DMS153 (cell line): ENCODE results near the gene IFIT1B.
"Not testable (repeated sequence)": the region's sequence is repeated elsewhere in the genome, so short reads cannot be mapped to it uniquely, and the experiment has no call there.

Experiments
- DNase-seq: peaks from one replicate; lab custom pipeline; 2025; lab: John Stamatoyannopoulos, UW

IFIT1B gene

DNA sequence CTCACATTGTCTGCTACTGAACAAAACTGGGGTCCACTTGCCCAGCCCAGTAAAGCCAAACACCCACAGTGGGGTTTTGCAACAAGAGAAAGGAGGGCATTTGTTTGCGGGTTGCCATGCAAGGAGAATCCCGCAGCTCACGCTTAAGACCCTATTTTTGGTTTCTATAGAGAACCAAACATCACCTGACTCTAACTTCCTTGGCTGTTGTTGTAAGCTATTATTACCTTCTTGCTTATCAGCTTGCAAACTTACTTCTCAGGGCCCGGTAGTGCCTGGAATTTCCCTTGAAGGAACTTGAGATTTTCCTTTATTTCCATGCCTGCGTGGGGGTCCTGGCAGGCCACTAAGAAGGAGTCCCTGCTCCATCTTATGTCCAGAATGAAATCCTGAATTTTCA is 29.4 kb upstream of the IFIT1B start:
- DNase-seq = no peak

DNA sequence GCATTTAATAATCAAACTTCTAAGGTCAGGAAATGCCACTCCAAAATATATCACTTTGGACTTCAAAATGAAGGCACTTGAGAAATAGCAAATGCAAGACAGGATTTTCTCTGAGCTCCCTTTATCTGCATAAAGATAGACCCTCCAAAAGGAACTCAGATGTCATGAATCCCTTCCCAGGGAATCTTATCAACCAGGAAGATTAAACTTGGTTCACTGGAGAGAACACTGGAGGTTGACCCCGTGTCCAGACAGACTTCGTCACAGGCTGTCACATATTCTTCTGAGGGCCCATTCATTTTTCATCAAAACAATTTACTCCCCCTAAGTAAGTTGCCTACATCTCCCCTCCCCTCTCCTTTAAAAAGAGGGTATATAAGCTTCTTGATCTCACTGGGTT is 28.9 kb upstream of the IFIT1B start:
- no peak for DNase-seq

DNA sequence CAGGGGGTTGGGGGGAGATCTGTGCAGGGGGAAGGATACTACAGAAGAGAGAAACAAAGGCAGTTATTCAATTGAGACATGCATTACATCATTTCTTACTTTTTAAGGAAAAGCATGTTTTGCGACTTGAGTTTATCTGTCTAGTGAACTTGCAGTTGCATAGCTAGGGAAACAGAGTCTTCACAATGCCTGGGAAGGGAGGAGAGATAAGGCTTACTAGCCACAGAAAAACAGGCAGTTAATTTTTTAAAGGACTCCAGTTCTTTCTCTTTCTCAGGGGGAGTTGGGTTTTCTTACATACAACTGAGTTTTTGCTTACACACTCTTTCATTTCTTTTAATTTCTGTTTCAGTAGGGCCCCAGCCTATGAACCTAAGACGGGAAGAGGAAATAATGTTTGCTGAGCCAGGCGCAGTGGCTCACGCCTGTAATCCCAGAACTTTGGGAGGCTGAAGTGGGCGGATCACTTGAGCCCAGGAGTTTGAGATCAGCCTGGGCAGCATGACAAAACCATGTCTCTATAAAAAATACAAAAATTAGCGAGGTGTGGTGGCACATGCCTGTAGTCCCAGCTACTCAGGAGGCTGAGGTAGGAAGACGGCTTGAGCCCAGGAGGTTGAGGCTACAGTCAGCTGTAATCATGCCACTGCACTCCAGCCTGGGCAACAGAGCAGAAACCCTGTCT is 27.1 kb upstream of the IFIT1B start:
- DNase-seq = not testable (repeated sequence)

DNA sequence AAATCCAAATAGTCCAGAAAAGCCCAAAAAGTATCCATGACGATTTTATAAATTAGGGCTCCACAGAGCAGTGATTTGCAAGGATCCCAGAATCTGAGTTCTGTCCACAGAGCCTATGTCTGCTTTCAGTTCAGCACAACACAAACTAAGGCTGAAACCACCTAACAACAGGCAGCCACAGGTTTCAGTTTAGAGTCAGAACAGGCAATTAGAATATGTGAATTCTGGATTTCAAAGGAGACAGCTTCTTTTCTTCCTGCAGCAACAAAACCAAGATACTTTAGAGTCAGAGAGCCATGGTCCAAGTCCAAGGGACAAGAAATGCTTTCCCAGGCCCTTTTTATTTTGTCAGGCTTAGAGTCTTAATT is 26.5 kb upstream of the IFIT1B start:
- no peak for DNase-seq

DNA sequence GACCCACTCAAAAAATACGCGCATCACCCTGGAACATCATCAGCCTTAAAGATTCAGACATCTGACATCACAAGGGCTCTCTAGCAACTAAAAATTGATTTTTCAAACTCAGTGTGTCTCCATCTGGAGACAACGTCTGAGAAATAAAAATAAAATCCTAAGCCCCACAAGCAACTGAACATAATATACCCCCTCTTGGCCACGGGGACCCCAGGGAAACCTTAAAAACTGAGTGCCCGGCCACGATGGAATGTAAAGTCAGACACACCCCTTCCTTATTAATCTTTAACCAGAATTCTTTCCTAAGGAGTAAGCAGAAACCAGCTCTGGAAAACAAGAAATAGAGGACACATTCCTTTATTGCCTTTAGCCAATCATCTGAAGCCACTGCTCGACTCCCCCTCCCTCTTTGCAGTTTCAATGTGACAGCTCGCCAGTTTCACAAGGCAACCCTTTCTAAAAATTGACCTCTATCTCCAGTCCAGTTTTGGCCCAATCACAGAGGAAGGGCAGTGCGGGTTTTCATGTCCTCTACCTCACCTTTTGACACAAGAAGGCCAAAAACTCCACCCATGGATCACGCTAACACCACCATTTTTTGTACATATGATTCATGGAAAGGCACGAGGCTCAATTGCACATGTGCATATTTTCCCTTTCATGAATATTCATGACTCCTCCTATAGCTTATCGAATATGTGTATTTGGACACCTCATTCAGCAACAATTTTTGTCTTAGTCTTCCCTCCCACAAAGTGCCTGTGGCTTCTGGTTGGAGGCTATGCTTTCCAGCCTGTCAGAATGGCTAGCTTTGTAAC is 25.9 kb upstream of the IFIT1B start:
- DNase-seq = no peak

DNA sequence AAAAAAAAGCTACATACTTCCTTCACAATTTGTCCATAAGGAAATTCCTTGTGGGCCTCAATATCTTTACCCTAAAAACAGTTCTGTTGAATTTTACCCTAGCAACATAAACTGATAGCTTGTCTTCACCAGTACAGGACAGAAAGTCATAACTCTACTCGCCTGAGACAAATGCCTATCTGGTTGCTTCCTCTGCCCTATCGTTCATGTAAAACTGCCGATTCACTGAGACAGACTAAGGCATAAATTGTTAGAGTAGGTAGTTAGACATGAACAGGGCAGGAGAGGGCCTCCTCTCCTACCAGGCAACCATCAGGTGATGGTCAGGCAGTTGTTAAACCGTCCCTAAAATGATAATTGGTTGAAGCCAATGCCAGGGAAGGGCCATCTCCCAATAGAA is 25.1 kb upstream of the IFIT1B start:
- DNase-seq = no peak

DNA sequence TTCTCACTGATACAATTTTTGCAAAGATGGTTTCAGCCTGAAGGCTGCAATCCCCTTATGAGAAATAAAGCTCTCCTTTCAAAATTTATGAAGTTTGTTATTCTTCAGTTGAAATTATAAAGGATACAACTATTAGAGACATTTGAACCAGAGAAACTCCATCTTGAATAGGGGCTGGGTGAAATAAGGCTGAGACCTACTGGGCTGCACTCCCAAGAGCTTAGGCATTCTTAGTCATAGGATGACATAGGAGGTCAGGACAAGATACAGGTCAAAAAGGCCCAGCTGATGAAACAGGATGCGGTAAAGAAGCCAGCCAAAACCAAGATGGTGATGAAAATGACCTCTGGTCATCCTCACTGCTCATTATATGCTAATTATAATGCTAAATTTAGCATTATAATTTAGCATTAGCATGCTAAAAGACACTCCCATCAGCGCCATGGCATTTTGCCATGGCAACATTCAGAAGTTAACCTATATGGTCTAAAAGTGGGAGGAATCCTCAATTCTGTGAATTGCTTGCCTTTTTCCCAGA is 22.4 kb upstream of the IFIT1B start:
- no peak for DNase-seq

DNA sequence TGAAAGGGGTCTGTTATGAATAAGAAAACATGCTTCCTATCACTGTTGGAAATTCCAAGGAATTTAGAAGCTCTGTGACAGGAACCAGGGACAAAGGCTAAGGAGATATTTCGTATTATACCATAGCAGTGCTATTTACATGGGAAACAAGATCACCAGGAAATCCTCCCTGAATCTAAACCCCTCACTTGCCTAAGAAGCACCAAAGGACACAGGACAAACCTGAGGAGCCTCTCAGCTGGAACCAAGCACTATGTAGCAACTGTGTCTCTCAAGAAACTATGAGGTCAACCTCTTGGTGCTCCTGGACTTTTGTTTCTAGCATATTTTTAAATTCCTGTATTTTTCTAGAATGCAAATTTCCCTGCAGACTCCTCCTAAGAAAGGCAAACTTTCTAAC is 20.8 kb upstream of the IFIT1B start:
- no peak for DNase-seq

DNA sequence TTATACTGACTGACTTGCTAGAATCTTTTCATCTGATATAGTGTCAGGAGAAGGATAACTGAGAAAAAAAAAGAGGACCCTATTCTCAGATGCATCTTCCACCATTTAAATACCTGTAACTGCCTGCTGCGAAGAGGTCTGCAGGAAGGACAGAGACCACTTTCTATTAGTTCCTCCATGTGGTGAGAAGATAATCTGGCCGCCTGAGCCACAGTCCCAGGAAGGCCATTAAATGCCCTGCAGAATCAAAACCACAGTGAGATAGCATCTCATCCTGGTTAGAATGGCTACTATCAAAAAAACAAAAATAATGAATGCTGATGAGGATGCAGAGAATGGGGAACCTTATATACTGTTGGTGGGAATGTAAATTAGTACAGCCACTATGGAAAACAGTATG is 19.9 kb upstream of the IFIT1B start:
- no peak for DNase-seq

DNA sequence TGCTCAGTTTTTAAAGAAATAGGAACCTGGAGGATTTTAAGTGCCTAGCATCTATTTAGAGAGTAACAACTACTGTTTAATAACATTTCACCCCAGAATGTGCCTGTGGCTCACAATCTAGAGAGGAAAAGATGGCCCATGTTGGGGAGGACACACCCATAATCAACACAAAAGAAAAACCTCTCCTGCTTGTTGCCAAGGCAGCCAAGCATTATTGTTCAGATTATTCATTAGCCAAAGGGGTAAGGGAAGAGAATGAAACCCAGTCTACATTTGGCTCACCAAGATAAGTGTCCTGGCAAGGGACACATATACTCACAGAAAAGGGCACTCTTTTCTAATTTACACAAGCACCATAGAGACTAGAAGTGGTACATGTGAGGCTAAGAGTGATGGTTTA is 17.7 kb upstream of the IFIT1B start:
- peak; percentile 16 for DNase-seq

DNA sequence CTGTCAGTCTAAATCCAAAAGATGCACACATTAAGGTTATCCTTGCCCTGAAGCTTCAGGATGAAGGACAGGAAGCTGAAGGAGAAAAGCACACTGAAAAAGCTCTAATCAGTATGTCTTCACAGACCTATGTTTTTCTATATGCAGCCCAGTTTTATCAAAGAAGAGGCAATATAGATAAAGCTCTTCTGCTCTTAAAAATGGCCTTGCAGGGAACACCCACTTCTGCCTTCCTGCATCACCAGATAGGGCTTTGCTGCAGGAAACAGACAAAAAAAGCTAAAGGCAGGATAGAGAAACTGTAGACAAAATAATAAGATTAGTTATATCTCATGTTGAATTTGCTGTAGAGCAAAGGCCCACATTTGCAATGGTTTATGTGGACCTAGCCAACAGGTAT is 14.9 kb upstream of the IFIT1B start:
- no peak for DNase-seq

DNA sequence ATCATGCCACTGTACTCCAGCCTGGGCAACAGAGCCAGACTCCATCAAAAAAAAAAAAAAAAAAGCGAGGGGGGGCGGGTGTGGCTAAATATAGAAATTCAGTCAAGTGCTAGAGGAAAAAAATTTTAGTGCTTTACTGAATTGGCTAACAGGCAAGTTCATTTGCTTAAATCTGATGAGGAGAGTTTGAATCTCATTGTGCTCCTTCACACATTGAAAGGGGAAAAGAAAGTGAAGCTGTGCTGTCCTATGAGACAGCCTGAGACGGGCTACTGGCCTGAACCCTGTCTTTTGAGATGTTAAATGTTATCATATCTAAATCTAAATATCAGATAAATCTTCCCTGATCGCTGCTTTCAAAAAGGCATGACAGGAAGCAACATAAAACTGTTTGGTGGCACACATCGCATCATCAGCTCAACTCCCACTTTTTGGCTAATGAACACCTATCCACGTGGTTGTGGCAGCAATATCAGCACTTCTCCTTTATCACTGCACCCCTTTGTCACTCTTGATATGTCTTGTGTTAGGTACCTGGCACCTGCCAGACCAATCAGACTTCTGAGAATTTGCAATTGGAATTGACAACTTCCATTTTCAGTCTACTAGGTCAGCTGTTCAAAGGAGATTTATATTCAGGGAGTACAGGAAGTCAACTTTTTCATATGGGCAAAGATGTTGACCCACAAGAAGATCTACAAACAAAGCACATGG is 14.0 kb upstream of the IFIT1B start:
- no peak for DNase-seq

DNA sequence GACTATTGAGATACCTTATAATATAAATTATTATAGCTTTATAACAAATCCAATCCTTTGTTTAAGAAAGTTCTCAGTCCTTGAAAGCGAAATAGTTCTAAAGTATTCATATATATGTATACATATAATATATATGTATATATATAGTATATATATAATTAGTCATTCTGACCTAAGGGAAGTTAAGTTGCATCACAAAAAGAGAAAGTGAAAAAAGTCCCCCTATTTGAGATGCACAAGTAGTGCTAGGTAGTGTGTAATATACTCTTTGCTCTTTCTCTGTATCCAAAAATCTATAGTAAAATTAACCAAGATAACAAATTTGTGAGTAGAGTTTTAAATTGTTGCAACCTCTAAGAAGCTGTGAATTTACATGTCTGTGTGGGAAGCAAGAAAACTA is 13.3 kb upstream of the IFIT1B start:
- DNase-seq = no peak

DNA sequence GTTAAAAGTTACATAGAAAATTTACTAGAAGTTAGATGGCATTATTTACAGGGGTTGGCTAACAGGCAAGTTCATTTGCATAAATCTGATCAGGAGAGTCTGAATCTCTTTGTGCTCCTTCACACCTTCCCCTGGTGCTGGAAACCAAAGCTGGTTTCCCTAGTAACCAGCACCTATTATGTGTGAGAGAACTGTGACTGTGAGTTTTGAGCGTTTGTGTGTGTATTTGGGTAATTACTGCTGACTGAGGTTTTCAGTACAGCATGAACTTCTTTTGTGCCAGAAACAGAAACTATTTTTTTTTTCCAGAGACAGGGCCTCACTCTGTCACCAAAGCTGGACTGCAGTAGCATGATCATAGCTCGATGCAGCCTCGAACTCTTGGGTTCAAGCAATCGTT is 10.3 kb upstream of the IFIT1B start:
- DNase-seq = no peak

DNA sequence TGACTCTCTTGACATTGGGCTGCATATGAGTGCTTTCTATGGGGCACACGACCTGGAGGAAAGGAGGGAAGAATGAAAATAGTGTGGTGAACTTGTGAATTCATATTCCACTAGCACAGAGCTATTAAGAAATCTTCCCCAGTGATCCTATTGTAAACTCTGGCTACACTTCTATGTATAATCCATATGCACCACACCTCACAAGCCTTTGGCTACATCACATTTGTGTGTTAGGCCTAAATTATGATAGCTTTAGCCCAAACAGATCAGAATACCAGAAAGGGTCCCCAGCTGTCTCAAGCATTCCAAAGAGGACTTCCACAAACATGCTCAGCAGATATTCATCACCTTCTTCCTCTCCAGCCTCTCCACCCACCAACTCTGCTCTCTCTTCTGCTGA is 9.7 kb upstream of the IFIT1B start:
- DNase-seq = no peak

DNA sequence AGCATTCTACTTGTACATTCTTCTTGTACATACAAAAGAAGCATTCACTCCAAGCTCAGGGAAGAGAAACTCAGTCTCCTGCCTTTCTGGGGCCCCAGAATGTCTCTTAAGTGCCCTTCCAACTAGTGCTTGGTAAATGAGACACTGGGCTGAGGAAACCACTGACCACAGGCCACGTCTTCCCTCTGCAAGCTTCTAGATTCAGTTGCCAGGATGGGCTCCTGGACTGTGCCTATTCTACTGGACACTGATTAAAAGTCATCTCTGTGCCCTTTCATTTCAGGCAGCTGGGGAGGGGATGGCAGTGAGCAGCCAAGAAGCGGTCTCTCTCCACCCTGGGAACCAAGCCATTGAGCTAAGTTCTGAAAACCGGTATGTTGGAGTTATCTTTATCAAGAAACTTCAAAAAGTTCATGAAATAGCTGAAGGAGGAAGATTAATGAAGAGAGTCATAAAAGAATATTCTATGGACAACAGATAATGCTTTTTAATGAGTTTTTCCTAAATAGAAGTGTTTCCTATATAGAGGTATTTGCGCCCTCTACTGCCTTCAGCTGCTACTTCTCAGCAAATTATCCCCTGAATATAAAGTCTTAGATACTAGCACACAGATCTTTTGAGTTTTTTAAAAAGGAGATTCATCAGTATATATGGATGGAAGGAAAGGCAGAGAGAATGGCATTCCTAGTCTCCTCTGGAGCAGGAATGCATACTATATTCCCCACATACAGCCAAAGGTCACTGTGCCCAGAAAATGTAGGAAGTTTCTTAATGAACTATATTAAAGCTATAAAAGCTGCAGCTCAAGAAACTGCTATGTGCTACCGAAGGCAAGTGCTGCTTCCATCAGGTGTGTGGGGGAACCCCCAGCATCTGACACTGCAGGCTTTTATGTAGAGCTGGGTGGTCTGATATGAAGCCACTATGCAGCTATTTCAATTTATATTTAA is 8.4 kb upstream of the IFIT1B start:
- no peak for DNase-seq

DNA sequence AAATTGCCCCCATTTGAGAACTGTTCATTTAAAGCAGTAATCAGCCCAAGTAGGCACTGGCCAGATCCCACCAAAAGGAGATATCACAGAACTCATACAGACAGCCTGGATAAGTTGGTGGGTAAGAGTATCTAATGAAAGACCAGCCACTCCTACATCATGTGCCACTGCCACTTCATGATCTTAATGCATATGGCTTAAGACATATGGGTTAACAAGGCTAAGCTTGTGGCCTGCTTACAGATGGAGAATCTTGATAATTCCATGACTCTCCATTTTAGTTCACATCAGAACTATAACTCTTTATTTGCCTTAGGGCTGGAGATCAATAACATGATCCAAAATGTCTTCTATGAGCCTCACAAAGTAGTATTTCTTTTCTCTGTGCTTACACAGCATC is 6.8 kb upstream of the IFIT1B start:
- DNase-seq = no peak

DNA sequence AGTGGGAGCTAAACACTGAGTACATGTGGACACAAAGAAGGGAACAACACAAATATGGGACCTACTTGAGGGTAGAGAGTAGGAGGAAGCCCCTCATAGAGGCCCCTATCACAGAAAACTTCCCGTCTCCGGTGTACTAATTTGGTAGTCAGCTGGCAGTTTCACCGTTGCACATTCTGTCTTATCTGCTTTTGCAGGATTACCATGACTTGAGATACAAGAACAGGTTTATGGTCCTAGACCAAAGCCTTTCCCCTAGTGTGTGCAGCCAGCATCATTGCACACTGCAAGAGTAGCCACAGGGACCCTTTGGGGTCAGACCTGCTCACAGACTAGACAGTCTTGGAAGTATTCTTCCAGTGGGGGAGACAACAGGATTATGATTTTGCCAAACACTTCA is 5.9 kb upstream of the IFIT1B start:
- no peak for DNase-seq

DNA sequence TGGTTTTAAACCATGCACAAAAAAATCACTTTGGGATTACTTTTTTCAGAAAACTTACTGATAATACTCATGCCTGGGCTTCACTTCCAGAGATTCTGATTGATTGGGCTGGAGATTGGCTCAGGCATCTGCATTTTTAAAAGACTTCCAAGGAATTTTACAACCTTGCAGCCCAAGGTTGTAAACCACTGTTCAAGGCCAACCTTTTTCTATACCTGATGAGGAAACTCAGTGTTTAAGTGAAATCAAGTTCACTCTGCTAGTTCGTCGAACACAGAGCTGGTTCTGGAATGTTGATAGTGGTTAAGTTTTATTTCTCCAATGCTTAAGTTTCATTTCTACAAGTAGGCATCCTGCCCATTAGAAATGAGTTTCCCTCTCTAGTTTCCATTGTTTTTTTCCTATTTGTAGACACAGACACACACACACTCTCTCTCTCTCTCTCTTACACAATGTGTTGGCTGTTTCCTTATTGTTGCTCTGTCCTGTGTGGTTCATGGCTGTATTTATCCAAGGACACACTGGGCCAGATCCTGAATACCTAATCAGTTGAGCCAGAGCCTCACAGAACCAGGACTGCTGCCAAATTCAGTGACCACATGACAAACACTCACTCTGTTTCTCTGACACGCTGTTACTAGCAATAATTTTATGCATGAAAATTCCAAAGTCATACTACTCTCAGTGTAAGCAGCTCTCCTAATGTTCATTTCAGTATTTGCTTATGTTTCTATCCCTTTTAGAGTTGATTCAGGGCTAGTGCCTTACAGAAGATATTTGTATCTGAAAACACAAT is 3.7 kb upstream of the IFIT1B start:
- DNase-seq = peak; percentile 85

DNA sequence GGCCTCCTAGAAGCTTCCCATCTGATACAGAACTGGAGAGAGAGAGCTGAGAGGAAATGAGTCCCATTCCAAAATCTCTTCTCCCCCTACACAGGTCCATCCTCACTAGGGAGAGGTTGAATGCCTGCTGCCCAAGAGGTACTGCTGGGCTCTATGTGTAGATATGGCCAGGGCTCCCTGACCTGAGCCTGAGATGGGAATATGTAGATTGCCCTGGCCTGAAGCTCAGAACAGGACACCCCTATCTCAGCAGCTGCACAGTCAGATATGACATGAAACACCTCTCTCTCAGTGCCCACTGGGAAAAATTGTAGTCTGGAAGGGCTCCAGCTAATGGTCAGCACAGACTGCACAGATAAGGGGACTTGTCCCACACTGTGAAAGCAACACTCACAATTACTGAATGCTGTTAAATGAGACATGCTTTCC is 3.1 kb upstream of the IFIT1B start:
- no peak for DNase-seq

DNA sequence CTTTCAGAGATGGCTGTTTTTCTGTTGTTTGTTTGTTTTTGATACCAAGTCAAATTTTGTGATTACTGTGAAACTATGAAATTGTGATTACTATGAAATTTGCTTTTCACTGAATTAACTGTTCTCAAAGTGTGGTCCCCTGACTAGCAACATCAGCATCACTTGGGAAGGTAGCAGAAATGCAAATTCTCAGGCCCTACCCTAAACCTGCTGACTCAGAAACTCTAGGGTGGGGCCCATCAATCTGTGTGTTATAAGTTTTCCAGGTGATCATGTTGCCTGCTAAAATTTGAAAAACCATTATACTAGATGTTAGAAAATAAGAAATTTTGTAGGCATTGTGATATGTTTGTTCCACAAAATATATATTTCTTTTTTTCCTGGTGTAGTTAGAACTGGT is 1.2 kb downstream of the IFIT1B start:
- no peak for DNase-seq
